ENCODE measurements around the gene DLG1. TPM values are rescaled to one million over a fixed set of nuclear protein-coding genes. Genes with fewer than 3 reads are reported as not detected.

Gene DLG1
- polyA plus RNA-seq, 1 donor from 2014 or later = 43.9 TPM

DNA sequence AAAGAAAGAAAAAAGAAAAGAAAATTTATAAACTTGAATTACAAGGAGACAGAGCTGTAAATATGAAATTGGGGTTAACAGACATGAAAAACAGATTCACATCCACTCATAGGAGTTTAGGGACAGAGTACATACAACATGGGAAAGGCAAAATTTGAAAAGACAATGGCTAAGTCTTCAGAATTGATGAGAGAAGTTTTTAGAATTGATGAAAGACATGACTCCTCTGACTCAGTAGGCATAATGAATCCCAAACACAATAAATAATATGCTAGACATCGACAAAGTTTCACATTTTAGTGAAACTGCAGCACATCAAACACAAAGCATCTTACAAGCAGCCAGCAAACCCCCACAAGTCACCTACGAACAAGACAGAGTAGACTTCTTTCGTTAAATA, 184.4 kb downstream of the DLG1 start:
- no peak overlapping the region for H3K4me2 ChIP-seq (ENCODE audit: low read length)
- no peak overlapping the region for H3K27ac ChIP-seq (ENCODE audit: low read length)

DNA sequence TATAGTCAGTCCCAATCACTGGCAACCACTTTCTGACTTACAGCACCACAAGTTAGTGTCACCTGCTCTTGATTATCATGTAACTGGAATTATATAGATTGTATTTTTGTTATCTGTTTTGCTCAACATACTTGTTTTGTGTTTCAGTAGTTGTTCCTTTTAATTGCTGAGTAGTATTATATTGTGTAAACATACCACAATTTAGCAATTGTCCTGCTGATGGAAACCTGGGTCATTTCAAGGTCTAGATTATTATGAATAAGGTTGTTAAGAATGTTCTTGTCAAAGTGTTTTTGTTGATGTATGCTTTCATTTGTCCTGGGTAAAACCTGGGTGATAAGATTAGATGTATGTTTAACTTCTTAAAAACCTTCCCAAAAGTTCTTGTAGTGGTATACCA, 186.7 kb downstream of the DLG1 start:
- no peak overlapping the region for H3K4me2 ChIP-seq (ENCODE audit: low read length)
- no peak overlapping the region for H3K4me3 ChIP-seq (ENCODE audit: low read length)
- H3K9me3 ChIP-seq (ENCODE audit: low read length) = no peaks in the 10 kb centered on the region
- no peaks in the 10 kb centered on the region for H3K79me2 ChIP-seq (replicated peaks; ENCODE audit: insufficient read depth, low read length)
- no peak overlapping the region for H3K27ac ChIP-seq (ENCODE audit: low read length)
- H3K36me3 ChIP-seq (ENCODE audit: insufficient read depth, low read length) = no peaks in the 10 kb centered on the region
- no peak overlapping the region for H2AFZ ChIP-seq (ENCODE audit: low read depth, low read length)
- H3K9ac ChIP-seq (ENCODE audit: low read length) = no peak overlapping the region
- no peaks in the 10 kb centered on the region for H4K20me1 ChIP-seq (ENCODE audit: insufficient read depth)
- no peaks in the 10 kb centered on the region for H3F3A ChIP-seq (ENCODE audit: insufficient read depth, low read length, poor library complexity, severe bottlenecking)
- TF ChIP-seq EP300 (conservative IDR thresholded peaks at IDR 0.05; ENCODE audit: poor library complexity, severe bottlenecking) (no peak), EZH2 (IDR thresholded peaks at IDR 0.05; ENCODE audit: borderline replicate concordance, insufficient read depth, low read length, poor library complexity, severe bottlenecking) (no peak), SMC3 (conservative IDR thresholded peaks at IDR 0.05; ENCODE audit: poor library complexity) (no peak), MXI1 (conservative IDR thresholded peaks at IDR 0.05; ENCODE audit: poor library complexity, severe bottlenecking) (no peak), POLR2AphosphoS5 (IDR thresholded peaks at IDR 0.05) (no peak), RAD21 (conservative IDR thresholded peaks at IDR 0.05) (no peak), TAF1 (IDR thresholded peaks at IDR 0.05; ENCODE audit: low read depth) (no peak)
- TF ChIP-seq, protein P1, sequence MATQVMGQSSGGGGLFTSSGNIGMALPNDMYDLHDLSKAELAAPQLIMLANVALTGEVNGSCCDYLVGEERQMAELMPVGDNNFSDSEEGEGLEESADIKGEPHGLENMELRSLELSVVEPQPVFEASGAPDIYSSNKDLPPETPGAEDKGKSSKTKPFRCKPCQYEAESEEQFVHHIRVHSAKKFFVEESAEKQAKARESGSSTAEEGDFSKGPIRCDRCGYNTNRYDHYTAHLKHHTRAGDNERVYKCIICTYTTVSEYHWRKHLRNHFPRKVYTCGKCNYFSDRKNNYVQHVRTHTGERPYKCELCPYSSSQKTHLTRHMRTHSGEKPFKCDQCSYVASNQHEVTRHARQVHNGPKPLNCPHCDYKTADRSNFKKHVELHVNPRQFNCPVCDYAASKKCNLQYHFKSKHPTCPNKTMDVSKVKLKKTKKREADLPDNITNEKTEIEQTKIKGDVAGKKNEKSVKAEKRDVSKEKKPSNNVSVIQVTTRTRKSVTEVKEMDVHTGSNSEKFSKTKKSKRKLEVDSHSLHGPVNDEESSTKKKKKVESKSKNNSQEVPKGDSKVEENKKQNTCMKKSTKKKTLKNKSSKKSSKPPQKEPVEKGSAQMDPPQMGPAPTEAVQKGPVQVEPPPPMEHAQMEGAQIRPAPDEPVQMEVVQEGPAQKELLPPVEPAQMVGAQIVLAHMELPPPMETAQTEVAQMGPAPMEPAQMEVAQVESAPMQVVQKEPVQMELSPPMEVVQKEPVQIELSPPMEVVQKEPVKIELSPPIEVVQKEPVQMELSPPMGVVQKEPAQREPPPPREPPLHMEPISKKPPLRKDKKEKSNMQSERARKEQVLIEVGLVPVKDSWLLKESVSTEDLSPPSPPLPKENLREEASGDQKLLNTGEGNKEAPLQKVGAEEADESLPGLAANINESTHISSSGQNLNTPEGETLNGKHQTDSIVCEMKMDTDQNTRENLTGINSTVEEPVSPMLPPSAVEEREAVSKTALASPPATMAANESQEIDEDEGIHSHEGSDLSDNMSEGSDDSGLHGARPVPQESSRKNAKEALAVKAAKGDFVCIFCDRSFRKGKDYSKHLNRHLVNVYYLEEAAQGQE (IDR thresholded peaks at IDR 0.05; ENCODE audit: borderline replicate concordance) = no peak
- TF ChIP-seq, protein P2, sequence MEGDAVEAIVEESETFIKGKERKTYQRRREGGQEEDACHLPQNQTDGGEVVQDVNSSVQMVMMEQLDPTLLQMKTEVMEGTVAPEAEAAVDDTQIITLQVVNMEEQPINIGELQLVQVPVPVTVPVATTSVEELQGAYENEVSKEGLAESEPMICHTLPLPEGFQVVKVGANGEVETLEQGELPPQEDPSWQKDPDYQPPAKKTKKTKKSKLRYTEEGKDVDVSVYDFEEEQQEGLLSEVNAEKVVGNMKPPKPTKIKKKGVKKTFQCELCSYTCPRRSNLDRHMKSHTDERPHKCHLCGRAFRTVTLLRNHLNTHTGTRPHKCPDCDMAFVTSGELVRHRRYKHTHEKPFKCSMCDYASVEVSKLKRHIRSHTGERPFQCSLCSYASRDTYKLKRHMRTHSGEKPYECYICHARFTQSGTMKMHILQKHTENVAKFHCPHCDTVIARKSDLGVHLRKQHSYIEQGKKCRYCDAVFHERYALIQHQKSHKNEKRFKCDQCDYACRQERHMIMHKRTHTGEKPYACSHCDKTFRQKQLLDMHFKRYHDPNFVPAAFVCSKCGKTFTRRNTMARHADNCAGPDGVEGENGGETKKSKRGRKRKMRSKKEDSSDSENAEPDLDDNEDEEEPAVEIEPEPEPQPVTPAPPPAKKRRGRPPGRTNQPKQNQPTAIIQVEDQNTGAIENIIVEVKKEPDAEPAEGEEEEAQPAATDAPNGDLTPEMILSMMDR (IDR thresholded peaks at IDR 0.05; ENCODE audit: poor library complexity, severe bottlenecking) = no peak
- H3K9me2 ChIP-seq (ENCODE audit: insufficient read depth, low read length) = no peaks in the 10 kb centered on the region
- no peaks in the 10 kb centered on the region for H3K27me3 ChIP-seq (ENCODE audit: insufficient read depth, low read depth, low read length)

More for the DNA sequence above, 184.4 kb downstream of the DLG1 start:
- Histone ChIP-seq H3K4me3 (ENCODE audit: low read length) (no peak overlapping the region), H3K79me2 (replicated peaks; ENCODE audit: insufficient read depth, low read length) (no peaks in the 10 kb centered on the region), H3K9ac (ENCODE audit: low read length) (no peak overlapping the region), H4K20me1 (ENCODE audit: insufficient read depth) (no peaks in the 10 kb centered on the region), H3K27me3 (ENCODE audit: insufficient read depth, low read depth, low read length) (no peaks in the 10 kb centered on the region), H3K36me3 (ENCODE audit: insufficient read depth, low read length) (no peaks in the 10 kb centered on the region), H2AFZ (ENCODE audit: low read depth, low read length) (no peak overlapping the region), H3F3A (ENCODE audit: insufficient read depth, low read length, poor library complexity, severe bottlenecking) (no peaks in the 10 kb centered on the region), H3K9me3 (ENCODE audit: low read length) (no peaks in the 10 kb centered on the region), H3K9me2 (ENCODE audit: insufficient read depth, low read length) (no peaks in the 10 kb centered on the region)
- TF ChIP-seq EZH2 (IDR thresholded peaks at IDR 0.05; ENCODE audit: borderline replicate concordance, insufficient read depth, low read length, poor library complexity, severe bottlenecking) = no peak
- no peak for TF ChIP-seq MXI1 (conservative IDR thresholded peaks at IDR 0.05; ENCODE audit: poor library complexity, severe bottlenecking)
- no peak for TF ChIP-seq POLR2AphosphoS5 (IDR thresholded peaks at IDR 0.05)
- TF ChIP-seq EP300 (conservative IDR thresholded peaks at IDR 0.05; ENCODE audit: poor library complexity, severe bottlenecking) = no peak
- no peak for TF ChIP-seq TAF1 (IDR thresholded peaks at IDR 0.05; ENCODE audit: low read depth)
- no peak for TF ChIP-seq SMC3 (conservative IDR thresholded peaks at IDR 0.05; ENCODE audit: poor library complexity)
- TF ChIP-seq, protein P2 (IDR thresholded peaks at IDR 0.05; ENCODE audit: poor library complexity, severe bottlenecking) = no peak
- TF ChIP-seq RAD21 (conservative IDR thresholded peaks at IDR 0.05) = no peak
- TF ChIP-seq, protein P1 (IDR thresholded peaks at IDR 0.05; ENCODE audit: borderline replicate concordance) = no peak

Data from neural cell (in vitro differentiated cells).